Upper lobe of left lung (tissue), 6 donors: Measurements from ENCODE around the gene GPR31. TPM values are rescaled to one million over a fixed set of nuclear protein-coding genes. Genes with fewer than 3 reads are reported as not detected.

ENCODE experiments used
- ATAC-seq, 2 donors: fragments of 200-7000 bp; cut with Tn5 transposase; one replicate each; pipeline ENCODE4 v1.9.1; 2022; ENCODE audit warnings: mild to moderate bottlenecking in 2 of 2, moderate library complexity in 2 of 2; ENCODE audit not compliant: low FRiP score in 2 of 2
- DNase-seq, 2 donors: peaks; one replicate each; pipeline ENCODE4 v3.0.0-alpha.2; 2019 to 2020
- H3K27ac ChIP-seq, 4 donors: fragments of 200-600 bp; sonication (generic); one replicate each; pipeline ENCODE4 v1.5.1; 2016 to 2019
- H3K27me3 ChIP-seq, 4 donors: fragments of 200-600 bp; sonication (generic); one replicate each; pipeline ENCODE4 v1.5.1; 2017 to 2019
- H3K36me3 ChIP-seq, 4 donors: fragments of 200-600 bp; sonication (generic); one replicate each; pipeline ENCODE4 v1.5.1; 2016 to 2019
- H3K4me1 ChIP-seq, 4 donors: fragments of 200-600 bp; sonication (generic); one replicate each; pipeline ENCODE4 v1.5.1; 2018 to 2019
- H3K4me3 ChIP-seq, 4 donors: fragments of 200-600 bp; sonication (generic); one replicate each; pipeline ENCODE4 v1.5.1; 2017 to 2019; ENCODE audit warnings: mild to moderate bottlenecking in 2 of 4, moderate library complexity in 1 of 4
- H3K9me3 ChIP-seq, 4 donors: fragments of 200-600 bp; sonication (generic); one replicate each; pipeline ENCODE4 v1.5.1; 2018 to 2019
- CTCF ChIP-seq, 6 experiments: fragments of 450-650 bp in 4 of 6; fragments of 200-600 bp in 2 of 6; sonication (generic) in 2 of 6; IDR thresholded peaks; one replicate each; pipeline ENCODE4 v1.5.1; 2016 to 2019; ENCODE audit warnings: antibody characterized with exemption in 6 of 6
- EP300 ChIP-seq, 4 donors: sonication (generic); formaldehyde crosslinking; IDR thresholded peaks; one replicate each; pipeline ENCODE4 v1.5.1; 2017; ENCODE audit warnings: antibody characterized with exemption in 4 of 4, control low read depth in 2 of 4
- POLR2A ChIP-seq, 4 donors: fragments of 450-650 bp; IDR thresholded peaks; one replicate each; pipeline ENCODE4 v1.5.1; 2016 to 2017; ENCODE audit warnings: antibody characterized with exemption in 4 of 4, mild to moderate bottlenecking in 2 of 4
- POLR2AphosphoS5 ChIP-seq, 2 donors: sonication (generic); formaldehyde crosslinking; IDR thresholded peaks; one replicate each; pipeline ENCODE4 v1.5.1; 2017; ENCODE audit warnings: antibody characterized with exemption in 2 of 2
- WGBS, 2 donors: methylation state at CpG; one replicate each; pipeline ENCODE4 v1.1.5; 2017 to 2018; 5-methylcytosine and 5-hydroxymethylcytosine counted together
- total RNA-seq, 6 donors: library from RNA; depleted of rRNA in 4 of 6; stranded (reverse); fragments of >200 nt in 4 of 6; gene quantifications; one replicate each; pipeline versions ENCODE4 v1.1.0 to v1.2.1, GENCODE V29; 2016 to 2021
- donor health status: DM: no; HTN: no; CAD: no; lungs with moderate emphysema.
- donor health status: DM: no; HTN: yes; CAD: no; lungs with severe emphysema.

The GPR31 gene
- total RNA-seq, 6 donors from 2014 or later: not detected

GRCh38 chr6:167122827-167123657, 34.7 kb downstream of the GPR31 start, which contains the start of gene CCR6:
Gene CCR6, plus strand, starts transcription at chr6:167123096. Its CDS starts 13,039 bp downstream, at chr6:167136135.
- 66 to 67% methylated on average over 8 of the region's 8 CpGs for WGBS, 2 donors
- peak within 1 kb of the TSS in 1 of 4 donors; percentile 13 for H3K27ac ChIP-seq

GRCh38 chr6:167122041-167122826, 35.5 kb downstream of the GPR31 start:
- H3K27ac ChIP-seq: peak overlapping the region in 1 of 4 donors; percentile 13
- DNase-seq (peak in 1 of 2 donors; percentile 38), ATAC-seq (peak in 1 of 2 donors; percentile 59)
- no peaks in the 10 kb centered on the region for H3K36me3 ChIP-seq
- WGBS, 2 donors: 80 to 87% methylated on average over 21 to 23 of the region's 23 CpGs
- H3K4me3 ChIP-seq: no peak overlapping the region
- TF ChIP-seq CTCF (IDR thresholded peaks at IDR 0.05) (no peak), POLR2A (IDR thresholded peaks at IDR 0.05) (no peak), EP300 (IDR thresholded peaks at IDR 0.05) (no peak), POLR2AphosphoS5 (IDR thresholded peaks at IDR 0.05) (no peak)
- H3K4me1 ChIP-seq: no peaks in the 10 kb centered on the region
- no peaks in the 10 kb centered on the region for H3K27me3 ChIP-seq
- no peaks in the 10 kb centered on the region for H3K9me3 ChIP-seq

More at GRCh38 chr6:167122827-167123657, 34.7 kb downstream of the GPR31 start, which contains the start of gene CCR6:
- Histone ChIP-seq H3K27me3 (no peaks in the 10 kb centered on the region), H3K9me3 (no peaks in the 10 kb centered on the region), H3K4me1 (no peaks in the 10 kb centered on the region), H3K4me3 (no peak within 1 kb of the TSS), H3K36me3 (no peaks in the 10 kb centered on the region)
- TF ChIP-seq POLR2AphosphoS5 (IDR thresholded peaks at IDR 0.05) (no peak), CTCF (IDR thresholded peaks at IDR 0.05) (no peak), EP300 (IDR thresholded peaks at IDR 0.05) (no peak), POLR2A (IDR thresholded peaks at IDR 0.05) (no peak)
- DNase-seq (no peak), ATAC-seq (no peak)

DNA sequence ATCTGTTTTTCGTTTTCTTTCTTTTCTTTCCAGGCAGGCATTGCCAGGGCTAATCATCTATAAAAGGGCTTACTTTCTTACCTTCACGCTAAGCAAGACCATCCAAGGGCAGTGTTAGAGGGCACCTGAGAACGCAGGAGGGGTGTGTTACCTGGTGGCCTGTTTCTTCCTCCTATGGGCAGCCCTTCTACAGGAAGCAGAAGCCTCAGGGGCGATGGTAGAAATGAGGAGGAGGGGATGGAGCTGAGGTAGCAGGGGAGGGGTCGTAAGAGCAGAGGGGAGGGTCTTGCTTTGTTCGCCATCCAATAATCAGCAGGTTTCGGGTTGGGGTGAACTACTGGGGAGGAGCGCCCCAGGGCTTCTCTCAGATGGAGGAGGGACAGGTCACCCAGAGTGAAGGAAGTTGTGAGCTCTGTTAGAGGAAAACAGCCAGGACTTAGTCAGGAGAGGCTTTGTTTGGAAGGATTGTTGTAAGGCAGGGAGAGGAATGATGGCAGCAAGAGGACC, 36.4 kb downstream of the GPR31 start:
- 87 to 92% methylated on average over 8 of the region's 8 CpGs for WGBS, 2 donors
- Histone ChIP-seq H3K4me3 (no peak overlapping the region), H3K36me3 (no peaks in the 10 kb centered on the region), H3K27me3 (no peaks in the 10 kb centered on the region), H3K4me1 (no peaks in the 10 kb centered on the region), H3K9me3 (no peaks in the 10 kb centered on the region), H3K27ac (peak overlapping the region in 1 of 4 donors; percentile 13)
- no peak for TF ChIP-seq POLR2A (IDR thresholded peaks at IDR 0.05)
- TF ChIP-seq EP300 (IDR thresholded peaks at IDR 0.05): no peak
- no peak for TF ChIP-seq CTCF (IDR thresholded peaks at IDR 0.05)
- TF ChIP-seq POLR2AphosphoS5 (IDR thresholded peaks at IDR 0.05): no peak
- ATAC-seq (no peak), DNase-seq (no peak)

- 79 to 95% methylated on average over 1 of the region's 1 CpG for WGBS, 2 donors
These were observed 37.2 kb downstream of the GPR31 start for GRCh38 chr6:167120583-167120903.

More at GRCh38 chr6:167120583-167120903, 37.2 kb downstream of the GPR31 start:
- TF ChIP-seq POLR2A (IDR thresholded peaks at IDR 0.05): no peak
- no peak for TF ChIP-seq EP300 (IDR thresholded peaks at IDR 0.05)
- TF ChIP-seq POLR2AphosphoS5 (IDR thresholded peaks at IDR 0.05): no peak
- no peak for TF ChIP-seq CTCF (IDR thresholded peaks at IDR 0.05)
- H3K4me3 ChIP-seq: no peak overlapping the region
- H3K9me3 ChIP-seq: no peaks in the 10 kb centered on the region
- H3K4me1 ChIP-seq: no peaks in the 10 kb centered on the region
- no peaks in the 10 kb centered on the region for H3K36me3 ChIP-seq
- peak overlapping the region in 2 of 4 donors; percentile 16 to 44 for H3K27ac ChIP-seq
- ATAC-seq (no peak), DNase-seq (no peak)
- no peaks in the 10 kb centered on the region for H3K27me3 ChIP-seq
